CD4-positive, CD25-positive, alpha-beta regulatory T cell (primary cell): Measurements from ENCODE around the gene TSPAN33. TPM values are rescaled to one million over a fixed set of nuclear protein-coding genes. Genes with fewer than 3 reads are reported as not detected.

Experiments used
- ATAC-seq, 2 donors: fragments of 150-1000 bp; cut with Tn5 transposase; one replicate each; pipeline ENCODE4 v1.10.0; 2021; ENCODE audit warnings: low read depth in 2 of 2, moderate number of reproducible peaks in 2 of 2, moderate library complexity in 1 of 2
- DNase-seq, 3 donors: peaks; one replicate each; pipeline versions ENCODE4 v3.0.0 to v3.0.0-alpha.2; 2012 to 2022; ENCODE audit warnings: mixed read lengths in 1 of 3
- H3K27ac ChIP-seq: one replicate; pipeline ENCODE4 v1.7.0; 2013; ENCODE audit warnings: mild to moderate bottlenecking, low read length; ENCODE audit not compliant: insufficient read depth, poor library complexity, severe bottlenecking
- H3K27me3 ChIP-seq: one replicate; pipeline ENCODE4 v1.7.0; 2013; ENCODE audit warnings: low read length; ENCODE audit not compliant: control insufficient read depth, insufficient read depth
- H3K36me3 ChIP-seq: one replicate; pipeline ENCODE4 v1.7.0; 2013; ENCODE audit warnings: mild to moderate bottlenecking, low read length, moderate library complexity; ENCODE audit not compliant: control insufficient read depth, insufficient read depth
- H3K4me1 ChIP-seq: 2 replicates; pipeline ENCODE4 v1.7.0; 2013; ENCODE audit warnings: mild to moderate bottlenecking, low read length; ENCODE audit not compliant: insufficient read depth, control insufficient read depth, poor library complexity, severe bottlenecking
- H3K4me3 ChIP-seq: one replicate; pipeline ENCODE4 v1.7.0; 2013; ENCODE audit warnings: low read depth, mild to moderate bottlenecking, low read length, moderate library complexity
- H3K9me3 ChIP-seq, 2 experiments: 1 replicate in 1 of 2; 2 replicates in 1 of 2; pipeline ENCODE4 v1.7.0; 2013; ENCODE audit warnings: low read length in 2 of 2, mild to moderate bottlenecking in 1 of 2, moderate library complexity in 1 of 2; ENCODE audit not compliant: control insufficient read depth in 2 of 2
- H3K27ac Mint-ChIP-seq, 3 donors: one replicate each; pipeline ENCODE4 v1.8.0; 2020 to 2022; ENCODE audit warnings: mild to moderate bottlenecking in 3 of 3, mixed read lengths in 3 of 3, moderate library complexity in 2 of 3
- H3K27me3 Mint-ChIP-seq: one replicate; pipeline ENCODE4 v1.8.0; 2022; ENCODE audit warnings: mild to moderate bottlenecking, mixed read lengths
- H3K36me3 Mint-ChIP-seq: one replicate; pipeline ENCODE4 v1.8.0; 2020; ENCODE audit warnings: mixed read lengths
- H3K4me1 Mint-ChIP-seq, 4 donors: one replicate each; pipeline ENCODE4 v1.8.0; 2020 to 2022; ENCODE audit warnings: mixed read lengths in 4 of 4, mild to moderate bottlenecking in 1 of 4
- H3K4me3 Mint-ChIP-seq, 4 donors: one replicate each; pipeline ENCODE4 v1.8.0; 2020 to 2022; ENCODE audit warnings: mild to moderate bottlenecking in 4 of 4, mixed read lengths in 4 of 4, moderate library complexity in 3 of 4
- H3K9me3 Mint-ChIP-seq, 7 donors: one replicate each; pipeline ENCODE4 v1.8.0; 2020 to 2022; ENCODE audit warnings: mixed read lengths in 7 of 7, mild to moderate bottlenecking in 3 of 7, moderate library complexity in 2 of 7
- polyA plus RNA-seq, 4 donors: library from polyadenylated mRNA; unstranded; fragments of 300-500 nt; fragmentation: Illumina TruSeq; gene quantifications; one replicate each; pipeline ENCODE4 v1.2.3, GENCODE V29; 2021
- total RNA-seq: library from RNA; stranded (reverse); gene quantifications from one replicate; pipeline ENCODE4 v1.2.3, GENCODE V29; 2022

TSPAN33 gene
- total and polyA plus RNA-seq, 5 donors from 2014 or later, result 0.96 to 4.5 (median 2.9) TPM

DNA sequence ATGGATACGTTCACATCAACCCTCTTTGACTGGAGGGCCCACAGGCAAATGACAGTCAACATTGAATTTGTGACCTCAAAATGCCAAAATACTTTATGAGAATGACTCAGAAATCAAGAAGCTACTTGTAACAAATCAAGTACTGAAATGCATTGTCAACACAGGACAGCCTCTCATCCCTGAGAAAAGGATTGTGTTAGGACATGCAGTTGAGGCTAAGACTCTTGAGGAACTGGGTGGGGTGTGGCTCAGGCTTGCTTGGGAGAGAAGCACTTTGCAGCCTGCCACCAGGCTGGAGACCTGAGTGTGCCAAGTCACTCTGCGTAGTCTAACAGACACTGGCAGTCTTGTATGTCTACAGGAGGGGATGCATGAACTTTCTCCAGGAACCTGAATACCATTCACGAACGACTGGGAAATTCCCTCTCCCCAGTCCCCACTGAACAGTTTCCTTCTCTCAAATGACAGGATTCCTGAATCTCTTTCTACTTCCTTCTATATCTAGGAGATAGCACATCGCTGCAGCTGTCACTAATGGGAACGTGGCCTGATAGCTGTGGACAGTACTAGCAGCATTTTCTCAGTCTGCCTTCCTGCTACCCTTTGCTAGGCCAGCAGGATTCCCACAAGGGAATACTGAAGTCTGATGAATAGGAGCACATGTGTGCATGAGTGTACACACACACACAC, 40.6 kb downstream of the TSPAN33 start:
- H3K9me3 ChIP-seq, result no peaks in the 10 kb centered on the region
- H3K9me3 Mint-ChIP-seq, result peaks cover 0 to 1% (median 0%) of the 10 kb centered on the region in 7 donors
- ATAC-seq, result no peak

DNA sequence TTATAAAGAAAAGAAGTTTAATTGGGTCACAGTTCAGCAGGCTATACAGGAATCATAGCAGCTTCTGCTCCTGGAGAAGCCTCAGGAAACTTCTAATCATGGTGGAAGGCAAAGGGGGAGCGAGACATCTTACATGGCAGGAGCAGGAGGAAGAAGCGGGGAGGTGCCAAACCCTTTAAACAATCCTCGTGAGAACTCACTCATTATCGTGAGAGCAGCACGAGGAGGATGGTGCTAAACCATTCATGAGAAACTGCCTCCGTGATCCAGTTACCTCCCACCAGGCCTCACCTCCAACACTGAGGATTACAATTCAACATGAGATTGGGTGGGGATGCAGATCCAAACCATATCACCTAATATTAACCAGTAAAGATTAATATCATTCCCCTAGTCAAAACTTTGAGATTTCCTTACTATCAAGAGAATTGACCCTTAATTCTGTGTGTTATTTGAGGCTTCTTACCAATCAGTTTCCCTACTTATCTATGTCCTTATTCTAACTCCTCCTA, 42.3 kb downstream of the TSPAN33 start:
- H3K27me3 Mint-ChIP-seq, result peaks cover 61% of the 10 kb centered on the region
- Histone ChIP-seq H3K27ac (no peak overlapping the region), H3K36me3 (no peaks in the 10 kb centered on the region), H3K4me3 (no peak overlapping the region), H3K9me3 (no peaks in the 10 kb centered on the region), H3K4me1 (peaks cover 7% of the 10 kb centered on the region), H3K27me3 (peaks cover 21% of the 10 kb centered on the region)
- H3K4me1 Mint-ChIP-seq, result peaks cover 0 to 12% (median 5%) of the 10 kb centered on the region in 4 donors
- H3K9me3 Mint-ChIP-seq, result peaks cover 0 to 1% (median 0%) of the 10 kb centered on the region in 7 donors
- DNase-seq, result no peak
- no peak for ATAC-seq
- H3K27ac Mint-ChIP-seq, result no peak overlapping the region
- H3K4me3 Mint-ChIP-seq, result no peak overlapping the region
- H3K36me3 Mint-ChIP-seq, result peaks cover 4% of the 10 kb centered on the region

More for the DNA sequence above, 40.6 kb downstream of the TSPAN33 start:
- Histone ChIP-seq H3K36me3 (no peaks in the 10 kb centered on the region), H3K27ac (no peak overlapping the region), H3K4me1 (peaks cover 7% of the 10 kb centered on the region), H3K4me3 (no peak overlapping the region), H3K27me3 (peaks cover 14% of the 10 kb centered on the region)
- Mint-ChIP-seq H3K4me3 (no peak overlapping the region), H3K36me3 (peaks cover 4% of the 10 kb centered on the region), H3K27ac (no peak overlapping the region), H3K27me3 (peaks cover 52% of the 10 kb centered on the region), H3K4me1 (peaks cover 0 to 12% (median 5%) of the 10 kb centered on the region in 4 donors)
- DNase-seq, result no peak

DNA sequence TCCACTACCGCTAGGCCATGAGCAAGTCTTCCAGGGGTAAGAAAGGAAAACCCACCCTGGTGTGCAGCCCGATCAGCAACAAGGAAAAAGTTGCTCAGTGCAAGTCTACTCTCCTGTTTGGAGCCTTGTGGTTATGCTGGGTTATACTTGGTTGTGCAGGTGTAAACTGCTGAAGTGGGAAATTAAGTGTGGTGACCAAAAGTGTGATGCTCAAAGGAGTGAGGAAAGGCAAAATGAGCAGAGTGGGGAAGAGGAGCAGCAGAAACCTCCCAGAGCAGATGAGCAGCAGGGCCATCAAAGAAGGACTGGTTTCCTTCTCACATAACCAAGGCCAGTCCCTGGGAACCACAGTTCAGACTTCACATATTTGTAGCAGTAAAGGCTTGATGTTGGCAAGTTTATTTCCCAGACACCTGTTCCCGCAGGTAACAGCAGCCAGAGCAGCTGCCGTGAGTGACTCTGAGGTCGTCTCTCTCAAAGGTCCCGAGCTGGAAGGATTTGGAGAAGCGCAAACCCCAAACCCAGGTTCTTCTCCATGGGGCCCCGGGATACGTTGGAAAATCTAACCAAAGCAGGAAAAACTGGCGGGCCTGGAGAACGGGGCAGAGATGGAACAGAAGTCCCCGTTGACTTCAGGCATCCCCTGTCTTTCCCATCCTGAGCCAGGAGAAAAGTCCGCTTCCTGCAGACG, 43.3 kb downstream of the TSPAN33 start:
- Histone ChIP-seq H3K27ac (no peak overlapping the region), H3K4me1 (peaks cover 7% of the 10 kb centered on the region), H3K36me3 (no peaks in the 10 kb centered on the region), H3K4me3 (no peak overlapping the region), H3K27me3 (peaks cover 24% of the 10 kb centered on the region), H3K9me3 (no peaks in the 10 kb centered on the region)
- Mint-ChIP-seq H3K27ac (peak overlapping the region in 1 of 3 donors; percentile 32), H3K4me1 (peaks cover 0 to 12% (median 5%) of the 10 kb centered on the region in 4 donors), H3K27me3 (peaks cover 71% of the 10 kb centered on the region), H3K4me3 (peak overlapping the region; percentile 22 to 71 (median 64)), H3K36me3 (peaks cover 4% of the 10 kb centered on the region), H3K9me3 (peaks cover 0 to 2% (median 0%) of the 10 kb centered on the region in 7 donors)
- ATAC-seq, result no peak
- no peak for DNase-seq

DNA sequence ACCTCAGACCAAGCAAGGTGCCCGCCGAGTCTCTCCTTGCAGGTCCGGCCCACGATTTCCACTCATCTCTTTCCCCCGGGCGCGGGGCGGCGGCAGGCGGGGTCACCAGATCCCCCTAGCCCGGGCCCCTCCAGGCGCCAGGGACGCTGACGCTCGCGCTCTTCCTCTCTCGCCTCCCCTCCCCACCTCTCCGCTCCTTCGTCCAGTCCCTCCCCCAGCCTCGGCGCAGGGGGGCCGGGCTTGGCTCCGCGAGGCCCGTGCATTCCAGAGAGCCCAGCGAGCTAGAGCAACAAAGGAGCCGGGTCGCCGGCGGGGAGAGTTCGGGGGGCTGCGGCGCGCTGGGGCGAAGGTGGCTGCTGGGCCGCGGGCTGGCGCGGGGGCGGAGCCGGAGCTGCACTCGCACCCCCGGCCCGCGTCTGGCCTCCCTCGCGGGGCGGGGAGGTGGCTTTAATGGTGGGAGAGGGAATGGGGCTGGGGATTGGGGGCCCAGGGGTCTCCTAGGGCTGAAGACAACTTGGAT, 43.9 kb downstream of the TSPAN33 start, which contains the start of gene SMO:
SMO (plus strand) TSS at position 262 of the 520 bp plus-strand sequence. CDS start 519 bp downstream, outside the sequence.
- peak in 1 of 2 donors; percentile 31 for ATAC-seq

GRCh38 chr7:129188892-129189660, 44.6 kb downstream of the TSPAN33 start:
- peak overlapping the region in 1 of 3 donors; percentile 79 for H3K27ac Mint-ChIP-seq
- Histone ChIP-seq H3K27ac (no peak overlapping the region), H3K27me3 (peaks cover 24% of the 10 kb centered on the region), H3K4me1 (peaks cover 7% of the 10 kb centered on the region), H3K9me3 (no peaks in the 10 kb centered on the region), H3K4me3 (no peak overlapping the region), H3K36me3 (no peaks in the 10 kb centered on the region)
- DNase-seq (no peak), ATAC-seq (no peak)
- H3K27me3 Mint-ChIP-seq, result peaks cover 77% of the 10 kb centered on the region
- peaks cover 4% of the 10 kb centered on the region for H3K36me3 Mint-ChIP-seq
- peak overlapping the region in 2 of 4 donors; percentile 56 to 63 for H3K4me3 Mint-ChIP-seq
- H3K9me3 Mint-ChIP-seq, result peaks cover 0 to 2% (median 0%) of the 10 kb centered on the region in 7 donors
- H3K4me1 Mint-ChIP-seq, result peaks cover 0 to 12% (median 5%) of the 10 kb centered on the region in 4 donors

More for the DNA sequence above, 43.9 kb downstream of the TSPAN33 start, which contains the start of gene SMO:
- Mint-ChIP-seq H3K4me1 (peaks cover 0 to 12% (median 5%) of the 10 kb centered on the region in 4 donors), H3K4me3 (peak within 1 kb of the TSS; percentile 22 to 71 (median 64)), H3K9me3 (peaks cover 0 to 2% (median 0%) of the 10 kb centered on the region in 7 donors), H3K36me3 (peaks cover 4% of the 10 kb centered on the region), H3K27me3 (peaks cover 77% of the 10 kb centered on the region), H3K27ac (peak within 1 kb of the TSS in 1 of 3 donors; percentile 32)
- no peak within 1 kb of the TSS for H3K4me3 ChIP-seq
- H3K36me3 ChIP-seq, result no peaks in the 10 kb centered on the region
- H3K4me1 ChIP-seq, result peaks cover 7% of the 10 kb centered on the region
- no peak within 1 kb of the TSS for H3K27ac ChIP-seq
- no peaks in the 10 kb centered on the region for H3K9me3 ChIP-seq
- no peak for DNase-seq
- peaks cover 24% of the 10 kb centered on the region for H3K27me3 ChIP-seq

DNA sequence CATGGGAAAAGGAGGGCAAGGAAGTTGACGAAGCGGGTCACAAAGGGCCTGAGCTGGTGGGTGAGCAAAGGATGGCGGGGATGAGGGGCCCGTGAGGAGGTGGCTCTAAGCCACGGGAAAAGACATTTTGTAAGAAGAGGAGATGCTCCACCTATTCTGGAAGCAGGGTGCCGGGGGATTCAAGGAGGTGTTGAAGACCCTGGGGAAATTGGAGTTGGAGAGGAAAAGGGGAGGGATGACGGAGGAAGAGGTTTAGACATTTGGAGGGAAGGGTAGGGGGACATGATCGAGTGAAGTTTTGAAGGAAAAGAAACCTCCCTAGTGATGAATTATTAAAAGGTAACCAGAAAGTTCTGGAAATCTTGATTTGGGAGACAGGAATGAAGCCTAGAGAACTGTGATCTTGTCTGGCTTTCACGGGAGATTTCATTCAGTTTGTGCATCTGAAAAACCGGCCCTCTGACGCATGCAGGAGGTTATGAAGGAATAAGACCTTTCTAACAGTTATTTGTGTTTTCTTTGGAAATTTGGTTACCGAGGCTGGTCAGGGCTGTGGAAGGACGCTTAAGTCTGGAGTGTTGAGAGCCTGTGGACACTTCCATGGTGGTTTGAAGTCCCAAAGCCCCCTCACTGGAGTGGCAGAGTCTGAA, 45.3 kb downstream of the TSPAN33 start:
- Histone ChIP-seq H3K9me3 (no peaks in the 10 kb centered on the region), H3K27me3 (peaks cover 24% of the 10 kb centered on the region), H3K27ac (no peak overlapping the region), H3K4me3 (no peak overlapping the region), H3K4me1 (peaks cover 7% of the 10 kb centered on the region), H3K36me3 (no peaks in the 10 kb centered on the region)
- Mint-ChIP-seq H3K27ac (peak overlapping the region in 1 of 3 donors; percentile 79), H3K4me1 (peaks cover 0 to 12% (median 5%) of the 10 kb centered on the region in 4 donors), H3K36me3 (peaks cover 4% of the 10 kb centered on the region), H3K4me3 (peak overlapping the region in 3 of 4 donors; percentile 33 to 63 (median 56)), H3K9me3 (peaks cover 0 to 2% (median 0%) of the 10 kb centered on the region in 7 donors), H3K27me3 (peaks cover 71% of the 10 kb centered on the region)
- no peak for DNase-seq
- ATAC-seq, result no peak
